Gastrocnemius medialis (tissue), 4 donors: Measurements from ENCODE around the gene TRIM52. TPM values are rescaled to one million over a fixed set of nuclear protein-coding genes. Genes with fewer than 3 reads are reported as not detected.
A peak's percentile ranks its signal among the peaks of the same experiment; 100 is the strongest.
"Not testable (repeated sequence)": the region's sequence is repeated elsewhere in the genome, so short reads cannot be mapped to it uniquely, and the experiment has no call there.

Source experiments
- ATAC-seq, 2 donors: fragments of 150-250 bp; one replicate each; pipeline ENCODE4 v1.9.1; 2016
- DNase-seq, 2 donors: peaks; one replicate each; pipeline ENCODE4 v3.0.0-alpha.2; 2019
- H3K27ac ChIP-seq, 4 donors: fragments of 200-600 bp; sonication (generic); 1 replicate in 1 of 4; 2 replicates in 3 of 4; pipeline ENCODE4 v1.5.1; 2016 to 2018; ENCODE audit warnings: mild to moderate bottlenecking in 2 of 4, moderate library complexity in 1 of 4
- H3K27me3 ChIP-seq, 3 donors: fragments of 200-600 bp; sonication (generic) in 2 of 3; 1 replicate in 1 of 3; 2 replicates in 2 of 3; pipeline versions ENCODE4 v1.5.1 to v1.6.0; 2016 to 2019; ENCODE audit warnings: mild to moderate bottlenecking in 1 of 3, moderate library complexity in 1 of 3
- H3K36me3 ChIP-seq, 2 donors: fragments of 200-600 bp; sonication (generic) in 1 of 2; one replicate each; pipeline ENCODE4 v1.5.1; 2017 to 2018
- H3K4me1 ChIP-seq, 2 donors: fragments of 200-600 bp; sonication (generic) in 1 of 2; one replicate each; pipeline ENCODE4 v1.5.1; 2016 to 2017; ENCODE audit warnings: mild to moderate bottlenecking in 2 of 2
- H3K4me3 ChIP-seq, 4 donors: fragments of 200-600 bp; sonication (generic) in 3 of 4; 1 replicate in 1 of 4; 2 replicates in 3 of 4; pipeline ENCODE4 v1.5.1; 2016 to 2019; ENCODE audit warnings: mild to moderate bottlenecking in 2 of 4
- H3K9me3 ChIP-seq, 3 donors: fragments of 200-600 bp; sonication (generic) in 2 of 3; 1 replicate in 1 of 3; 2 replicates in 2 of 3; pipeline ENCODE4 v1.5.1; 2016 to 2019
- POLR2A ChIP-seq, 2 donors: fragments of 450-650 bp; IDR thresholded peaks; one replicate each; pipeline ENCODE4 v1.6.1; 2017; ENCODE audit warnings: antibody characterized with exemption in 2 of 2, mild to moderate bottlenecking in 2 of 2, moderate library complexity in 2 of 2
- in situ Hi-C, 4 donors: fragments of 200-750 bp; cut with MboI; loops; one replicate each; pipeline versions ENCODE4 v1.15.0 to v1.8.0; 2017; ENCODE audit warnings: low sequenced_read_pairs in 4 of 4
- intact Hi-C: fragments of 100-400 bp; cut with DNase I; formaldehyde crosslinking; loops from one replicate; pipeline ENCODE4 v1.15.1; 2023; ENCODE audit warnings: low total_unique reads
- total RNA-seq, 4 donors: library from RNA; depleted of rRNA; stranded (reverse); fragments of >200 nt; gene quantifications; one replicate each; pipeline versions ENCODE4 v1.1.0 to v1.2.3, GENCODE V29; 2016
- TF ChIP-seq, protein P1 (sequence below), 5 experiments: fragments of 450-650 bp in 3 of 5; fragments of 200-600 bp in 2 of 5; sonication (generic) in 2 of 5; IDR thresholded peaks in 4 of 5; conservative IDR thresholded peaks in 1 of 5; 1 replicate in 4 of 5; 2 replicates in 1 of 5; pipeline ENCODE4 v1.5.1; 2016 to 2019; ENCODE audit warnings: antibody characterized with exemption in 5 of 5, mild to moderate bottlenecking in 3 of 5, moderate library complexity in 3 of 5

Gene TRIM52
- total RNA-seq, 4 donors from 2014 or later: 1.3 to 4.9 (median 3.4) TPM

GRCh38 chr5:181211208-181211607 is 49.7 kb downstream of the TRIM52 start:
- TF ChIP-seq POLR2A (IDR thresholded peaks at IDR 0.05): no peak
- TF ChIP-seq, protein P1, sequence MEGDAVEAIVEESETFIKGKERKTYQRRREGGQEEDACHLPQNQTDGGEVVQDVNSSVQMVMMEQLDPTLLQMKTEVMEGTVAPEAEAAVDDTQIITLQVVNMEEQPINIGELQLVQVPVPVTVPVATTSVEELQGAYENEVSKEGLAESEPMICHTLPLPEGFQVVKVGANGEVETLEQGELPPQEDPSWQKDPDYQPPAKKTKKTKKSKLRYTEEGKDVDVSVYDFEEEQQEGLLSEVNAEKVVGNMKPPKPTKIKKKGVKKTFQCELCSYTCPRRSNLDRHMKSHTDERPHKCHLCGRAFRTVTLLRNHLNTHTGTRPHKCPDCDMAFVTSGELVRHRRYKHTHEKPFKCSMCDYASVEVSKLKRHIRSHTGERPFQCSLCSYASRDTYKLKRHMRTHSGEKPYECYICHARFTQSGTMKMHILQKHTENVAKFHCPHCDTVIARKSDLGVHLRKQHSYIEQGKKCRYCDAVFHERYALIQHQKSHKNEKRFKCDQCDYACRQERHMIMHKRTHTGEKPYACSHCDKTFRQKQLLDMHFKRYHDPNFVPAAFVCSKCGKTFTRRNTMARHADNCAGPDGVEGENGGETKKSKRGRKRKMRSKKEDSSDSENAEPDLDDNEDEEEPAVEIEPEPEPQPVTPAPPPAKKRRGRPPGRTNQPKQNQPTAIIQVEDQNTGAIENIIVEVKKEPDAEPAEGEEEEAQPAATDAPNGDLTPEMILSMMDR (IDR thresholded peaks at IDR 0.05 in 4 of 5, conservative IDR thresholded peaks at IDR 0.05 in 1 of 5): no peak
- peak overlapping the region; percentile 78 to 89 (median 82) for H3K27ac ChIP-seq

GRCh38 chr5:181210698-181211097 is 50.2 kb downstream of the TRIM52 start:
- intact Hi-C loops, in situ Hi-C loops: not testable (repeated sequence)
- H3K4me1 ChIP-seq: peaks cover 31 to 38% of the 10 kb centered on the region in 2 donors

More at GRCh38 chr5:181211208-181211607, 49.7 kb downstream of the TRIM52 start:
- no peaks in the 10 kb centered on the region for H3K36me3 ChIP-seq
- DNase-seq (no peak), ATAC-seq (no peak)
- H3K27me3 ChIP-seq: no peaks in the 10 kb centered on the region
- no peaks in the 10 kb centered on the region for H3K9me3 ChIP-seq
- intact Hi-C loops: no loop called here
- H3K4me3 ChIP-seq: no peak overlapping the region
- H3K4me1 ChIP-seq: peaks cover 30 to 33% of the 10 kb centered on the region in 2 donors
- in situ Hi-C loops: no loop called here

DNA sequence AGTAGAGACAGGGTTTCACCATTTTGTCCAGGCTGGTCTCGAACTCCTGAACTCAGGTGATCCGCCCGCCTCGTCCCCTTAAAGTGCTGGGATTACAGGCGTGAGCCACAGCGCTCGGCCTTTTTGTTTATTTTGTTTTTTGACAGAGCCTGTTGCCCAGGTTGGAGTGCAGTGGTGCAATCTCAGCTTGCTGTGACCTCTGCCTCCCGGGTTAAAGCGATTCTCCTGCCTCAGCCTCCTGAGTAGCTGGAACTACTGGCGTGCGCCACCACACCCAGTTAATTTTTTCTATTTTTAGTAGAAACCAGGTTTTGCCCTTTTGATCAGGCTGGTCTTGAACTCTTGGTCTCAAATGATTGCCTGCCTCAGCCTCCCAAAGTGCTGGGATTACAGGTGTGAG is 50.8 kb downstream of the TRIM52 start:
- DNase-seq, H3K4me3 ChIP-seq, H3K27me3 ChIP-seq, H3K36me3 ChIP-seq, H3K9me3 ChIP-seq, in situ Hi-C loops, intact Hi-C loops, ATAC-seq: not testable (repeated sequence)
- H3K27ac ChIP-seq: peak overlapping the region in 2 of 4 donors; percentile 81 to 89
- H3K4me1 ChIP-seq: peaks cover 37 to 42% of the 10 kb centered on the region in 2 donors

More at GRCh38 chr5:181210698-181211097, 50.2 kb downstream of the TRIM52 start:
- ATAC-seq, DNase-seq, H3K27me3 ChIP-seq, H3K36me3 ChIP-seq, H3K4me3 ChIP-seq, H3K9me3 ChIP-seq: not testable (repeated sequence)
- H3K27ac ChIP-seq: peak overlapping the region in 3 of 4 donors; percentile 81 to 89 (median 82)

GRCh38 chr5:181209006-181209405 is 51.9 kb downstream of the TRIM52 start:
- H3K27me3 ChIP-seq, H3K9me3 ChIP-seq, H3K4me3 ChIP-seq, in situ Hi-C loops, DNase-seq, H3K36me3 ChIP-seq, ATAC-seq, H3K27ac ChIP-seq: not testable (repeated sequence)
- intact Hi-C loops: loop anchor here (5.0 kb wide), 1 partner anchor 33 kb away; the partner anchor contains the start of gene RACK1
- peaks cover 38 to 42% of the 10 kb centered on the region in 2 donors for H3K4me1 ChIP-seq

DNA sequence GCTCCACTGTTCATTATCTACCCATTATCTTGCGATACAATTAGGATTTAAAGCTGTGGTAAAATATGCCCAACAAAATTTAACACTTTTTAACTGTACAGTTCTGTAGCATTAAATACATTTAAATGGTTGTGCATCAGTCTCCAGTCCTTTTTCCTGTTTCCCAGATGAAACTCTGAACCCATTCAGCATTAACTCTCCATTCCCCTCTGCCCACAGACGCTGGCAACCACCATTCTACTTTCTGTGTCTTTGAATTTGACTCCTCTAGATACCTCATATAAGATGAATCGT is 53.0 kb downstream of the TRIM52 start:
- H3K27ac ChIP-seq: peak overlapping the region; percentile 95 to 99 (median 97)
- intact Hi-C loops: loop anchor here (5.0 kb wide), 1 partner anchor 34 kb away; the partner anchor contains the start of gene RACK1
- ATAC-seq: no peak

DNA sequence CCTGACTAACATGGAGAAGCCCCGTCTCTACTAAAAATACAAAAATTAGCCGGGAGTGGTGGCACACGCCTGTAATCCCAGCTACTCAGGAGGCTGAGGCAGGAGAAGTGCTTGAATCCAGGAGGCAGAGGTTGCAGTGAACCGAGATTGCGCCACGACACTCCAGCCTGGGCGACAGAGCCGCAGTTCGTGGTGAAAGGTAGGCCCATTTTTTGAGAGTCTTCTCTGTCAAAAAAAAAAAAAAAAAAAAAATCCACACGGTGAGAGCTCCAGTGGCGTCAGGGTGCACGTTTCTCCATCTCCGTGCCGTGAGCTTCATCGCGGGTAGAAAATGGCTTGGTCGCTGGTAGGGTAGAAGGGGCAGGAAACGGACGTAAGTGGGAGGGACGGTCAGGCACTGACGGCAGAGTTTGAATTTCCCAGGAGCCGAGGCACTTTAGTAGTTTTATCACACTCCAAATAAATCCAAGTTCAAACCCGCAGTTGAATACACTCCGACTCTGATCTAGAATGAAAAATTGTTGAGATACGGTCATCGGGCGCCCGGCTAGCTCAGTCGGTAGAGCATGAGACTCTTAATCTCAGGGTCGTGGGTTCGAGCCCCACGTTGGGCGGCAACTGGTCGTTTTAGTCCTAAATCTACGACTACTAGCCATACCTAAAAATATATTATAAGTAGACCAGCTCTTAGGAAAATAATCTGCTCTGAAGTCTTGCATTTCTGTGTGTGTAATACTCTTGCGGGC is 53.6 kb downstream of the TRIM52 start:
- Histone ChIP-seq H3K4me3 (peak overlapping the region; percentile 69 to 86 (median 80)), H3K4me1 (peaks cover 29 to 38% of the 10 kb centered on the region in 2 donors), H3K36me3 (no peaks in the 10 kb centered on the region), H3K9me3 (no peaks in the 10 kb centered on the region), H3K27me3 (no peaks in the 10 kb centered on the region), H3K27ac (peak overlapping the region; percentile 95 to 99 (median 97))
- peak in 1 of 2 donors; percentile 65 for DNase-seq
- ATAC-seq: peak; percentile 12 to 15
- in situ Hi-C loops: no loop called here
- intact Hi-C loops: loop anchor here (5.0 kb wide), 1 partner anchor 35 kb away; the partner anchor contains the start of gene RACK1
- TF ChIP-seq POLR2A (IDR thresholded peaks at IDR 0.05): peak in 1 of 2 donors; percentile 18
- TF ChIP-seq, protein P1 (IDR thresholded peaks at IDR 0.05 in 4 of 5, conservative IDR thresholded peaks at IDR 0.05 in 1 of 5): no peak

More for the DNA sequence above, 53.0 kb downstream of the TRIM52 start:
- no peak for DNase-seq
- in situ Hi-C loops: no loop called here
- TF ChIP-seq, protein P1 (IDR thresholded peaks at IDR 0.05 in 4 of 5, conservative IDR thresholded peaks at IDR 0.05 in 1 of 5): no peak
- TF ChIP-seq POLR2A (IDR thresholded peaks at IDR 0.05): no peak
- Histone ChIP-seq H3K9me3 (no peaks in the 10 kb centered on the region), H3K27me3 (no peaks in the 10 kb centered on the region), H3K4me1 (peaks cover 31 to 40% of the 10 kb centered on the region in 2 donors), H3K4me3 (peak overlapping the region in 2 of 4 donors; percentile 69 to 86), H3K36me3 (no peaks in the 10 kb centered on the region)
